DMS114 treated with DMSO at 0.1 percent for 48 hours (cell line): ENCODE data around the gene ADRA1B.
"Not testable (repeated sequence)": the region's sequence is repeated elsewhere in the genome, so short reads cannot be mapped to it uniquely, and the experiment has no call there.

Source experiments
- DNase-seq: peaks from one replicate; lab custom pipeline; 2025; ENCODE audit not compliant: unreplicated experiment; lab: John Stamatoyannopoulos, UW

The ADRA1B gene

GRCh38 chr5:159965031-159965837 lies 49.0 kb downstream of the ADRA1B start:
- no peak for DNase-seq

GRCh38 chr5:159965838-159966128 lies 49.5 kb downstream of the ADRA1B start:
- not testable (repeated sequence) for DNase-seq

DNA sequence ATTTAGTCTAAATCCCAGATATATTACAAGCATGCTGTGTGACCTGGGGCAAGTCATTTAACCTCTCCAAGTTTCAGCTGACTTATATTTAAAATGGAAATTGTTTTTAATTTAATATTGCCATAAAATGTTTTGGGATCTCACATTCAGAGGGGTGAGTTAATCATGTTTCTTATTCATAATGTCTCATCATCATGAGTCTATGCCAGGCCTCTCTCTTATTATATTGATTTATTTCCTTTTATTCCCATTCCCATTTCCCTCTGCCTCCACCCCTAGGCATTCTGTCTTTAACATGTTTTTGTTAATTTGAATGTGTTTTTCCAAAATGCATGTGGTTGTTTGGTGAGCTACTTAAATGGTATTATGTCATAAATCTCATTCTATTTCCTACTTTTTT lies 53.7 kb downstream of the ADRA1B start:
- no peak for DNase-seq

DNA sequence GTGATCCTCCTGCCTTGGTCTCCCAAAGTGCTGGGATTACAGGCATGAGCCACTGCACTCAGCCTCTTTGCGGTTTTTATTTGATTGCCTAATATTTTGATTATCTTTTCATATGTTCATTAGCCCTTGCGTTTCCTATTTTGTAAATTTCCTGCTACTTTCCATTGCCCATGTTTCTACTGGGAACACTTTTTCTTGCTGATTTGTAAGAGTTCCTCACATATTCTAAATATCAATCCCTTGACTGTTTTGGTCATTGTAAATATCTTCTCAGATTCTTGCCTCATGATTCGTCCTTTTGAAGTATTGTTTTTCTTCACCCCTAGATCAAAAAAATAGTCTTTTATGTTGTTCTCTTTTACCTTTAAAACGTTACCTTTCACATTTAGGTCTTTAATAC lies 54.8 kb downstream of the ADRA1B start:
- no peak for DNase-seq

DNA sequence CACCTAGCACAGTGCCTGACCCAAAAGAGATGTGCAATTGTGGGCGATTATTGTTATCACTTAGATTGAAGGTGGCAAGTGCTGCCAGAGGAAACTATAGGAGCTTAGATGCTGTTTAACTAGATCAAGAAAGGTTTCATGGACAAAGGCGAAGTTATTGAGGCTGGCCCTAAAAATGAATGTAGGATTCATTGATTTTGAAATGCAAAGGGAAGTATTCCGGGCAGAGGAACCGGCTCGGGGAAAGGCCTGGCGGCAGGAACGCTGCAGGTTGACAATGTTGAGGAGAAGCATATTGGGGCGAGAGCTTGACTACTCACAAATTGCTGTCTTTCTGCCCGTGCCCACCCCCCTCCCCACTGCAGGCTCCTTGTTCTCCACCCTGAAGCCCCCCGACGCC lies 55.2 kb downstream of the ADRA1B start:
- no peak for DNase-seq

DNA sequence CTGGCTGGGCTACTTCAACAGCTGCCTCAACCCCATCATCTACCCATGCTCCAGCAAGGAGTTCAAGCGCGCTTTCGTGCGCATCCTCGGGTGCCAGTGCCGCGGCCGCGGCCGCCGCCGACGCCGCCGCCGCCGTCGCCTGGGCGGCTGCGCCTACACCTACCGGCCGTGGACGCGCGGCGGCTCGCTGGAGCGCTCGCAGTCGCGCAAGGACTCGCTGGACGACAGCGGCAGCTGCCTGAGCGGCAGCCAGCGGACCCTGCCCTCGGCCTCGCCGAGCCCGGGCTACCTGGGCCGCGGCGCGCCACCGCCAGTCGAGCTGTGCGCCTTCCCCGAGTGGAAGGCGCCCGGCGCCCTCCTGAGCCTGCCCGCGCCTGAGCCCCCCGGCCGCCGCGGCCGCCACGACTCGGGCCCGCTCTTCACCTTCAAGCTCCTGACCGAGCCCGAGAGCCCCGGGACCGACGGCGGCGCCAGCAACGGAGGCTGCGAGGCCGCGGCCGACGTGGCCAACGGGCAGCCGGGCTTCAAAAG lies 55.7 kb downstream of the ADRA1B start:
- DNase-seq: no peak

- DNase-seq: no peak
Observed at GRCh38 chr5:159972538-159973362, 56.5 kb downstream of the ADRA1B start.

DNA sequence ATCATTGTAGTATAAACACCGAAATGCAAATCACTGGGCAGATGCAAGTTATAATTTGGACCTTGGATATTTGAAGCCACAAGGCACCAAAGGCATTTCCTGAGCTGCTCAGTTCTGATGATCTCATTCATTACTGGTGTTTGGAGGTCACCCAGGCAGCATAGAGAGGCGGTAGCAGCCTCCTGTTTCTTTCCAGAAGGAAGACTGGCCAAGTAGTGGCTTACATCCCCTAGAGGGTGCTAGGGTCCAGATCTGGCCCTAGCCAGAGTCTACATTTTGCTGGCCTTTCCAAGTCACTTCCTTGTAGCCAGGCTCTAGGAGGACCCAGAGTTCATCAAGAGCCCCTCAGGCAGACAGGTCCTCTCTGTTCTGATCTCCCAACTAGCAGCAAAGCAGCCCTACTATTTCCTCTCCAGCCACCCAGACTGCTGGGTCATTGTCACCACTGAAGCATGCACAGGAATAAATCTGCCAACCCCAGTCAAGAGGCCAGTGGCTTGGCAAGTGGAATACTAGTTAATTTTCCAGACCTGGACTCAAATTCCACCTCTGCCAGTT lies 59.3 kb downstream of the ADRA1B start:
- no peak for DNase-seq

DNA sequence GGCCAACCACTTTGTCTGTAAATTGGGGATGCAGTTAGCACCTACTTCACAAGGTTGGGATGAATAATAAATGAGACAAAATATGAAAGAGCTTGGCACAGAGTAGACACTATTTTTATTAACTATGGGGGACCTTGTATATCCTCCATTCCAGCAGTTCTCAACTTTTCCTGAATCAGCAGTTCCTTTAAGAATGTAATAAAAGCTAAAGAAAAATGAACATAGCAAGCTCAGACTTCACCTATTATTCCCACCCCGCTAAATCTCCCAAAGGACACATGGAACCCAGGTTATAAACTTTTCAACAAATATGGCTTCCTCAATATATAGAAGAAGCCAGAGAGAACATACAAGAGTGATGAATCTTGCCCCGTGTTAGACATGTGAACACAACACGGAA lies 60.6 kb downstream of the ADRA1B start:
- no peak for DNase-seq

- DNase-seq: no peak
Observed at GRCh38 chr5:159978358-159978757, 62.1 kb downstream of the ADRA1B start.

- DNase-seq: no peak
Observed at GRCh38 chr5:159982421-159983173, 66.3 kb downstream of the ADRA1B start.

DNA sequence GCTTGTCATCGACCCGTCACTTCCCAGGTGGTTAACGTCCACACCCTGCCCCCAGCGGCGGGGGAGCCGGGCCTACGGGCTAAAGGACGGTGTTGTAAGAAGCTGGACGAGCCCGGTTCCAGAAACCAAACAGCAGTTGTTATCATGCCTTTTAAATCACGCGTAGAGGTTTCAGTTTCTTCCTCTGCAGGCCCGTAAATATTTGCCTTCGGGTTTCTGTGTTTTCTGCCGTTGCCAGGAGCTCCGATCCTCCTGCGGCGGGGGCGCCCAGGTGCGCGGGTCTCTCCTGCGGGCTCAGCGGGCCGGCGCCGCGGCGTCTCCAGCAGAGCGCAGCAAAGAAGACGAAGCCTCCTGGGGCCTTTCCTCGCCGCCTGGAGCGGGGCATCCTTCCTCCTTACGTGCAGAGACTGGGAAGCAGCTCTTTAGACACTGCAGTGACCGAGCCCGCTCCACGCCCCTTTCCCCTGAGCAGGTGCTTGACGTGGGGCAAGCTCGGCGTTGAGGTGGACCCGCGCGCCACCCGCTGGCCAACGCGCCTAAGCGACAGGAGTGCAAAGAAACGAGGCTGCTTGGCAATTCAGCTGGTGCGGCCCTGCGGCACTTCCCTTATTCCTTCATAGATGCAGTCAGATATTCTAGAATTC lies 70.9 kb downstream of the ADRA1B start:
- DNase-seq: peak; percentile 48

DNA sequence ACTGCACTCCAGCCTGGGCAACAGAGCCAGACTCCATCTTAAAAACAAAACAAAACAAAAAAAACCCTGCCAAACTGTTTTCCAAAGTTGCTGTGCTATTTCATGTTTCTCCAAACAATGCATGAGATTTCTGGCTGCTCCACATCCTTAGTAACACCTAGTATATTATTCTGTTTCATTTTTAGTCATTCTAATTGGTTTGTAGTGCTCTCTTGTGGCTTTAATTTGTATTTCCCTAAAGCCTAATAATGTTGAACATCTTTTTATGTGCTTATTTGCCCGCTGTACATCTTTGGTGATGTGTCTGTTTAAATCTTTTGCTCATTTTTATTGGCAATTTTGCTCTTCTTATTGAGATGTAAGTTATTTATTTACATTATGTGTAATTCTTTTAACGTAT lies 74.2 kb downstream of the ADRA1B start:
- peak; percentile 8 for DNase-seq

DNA sequence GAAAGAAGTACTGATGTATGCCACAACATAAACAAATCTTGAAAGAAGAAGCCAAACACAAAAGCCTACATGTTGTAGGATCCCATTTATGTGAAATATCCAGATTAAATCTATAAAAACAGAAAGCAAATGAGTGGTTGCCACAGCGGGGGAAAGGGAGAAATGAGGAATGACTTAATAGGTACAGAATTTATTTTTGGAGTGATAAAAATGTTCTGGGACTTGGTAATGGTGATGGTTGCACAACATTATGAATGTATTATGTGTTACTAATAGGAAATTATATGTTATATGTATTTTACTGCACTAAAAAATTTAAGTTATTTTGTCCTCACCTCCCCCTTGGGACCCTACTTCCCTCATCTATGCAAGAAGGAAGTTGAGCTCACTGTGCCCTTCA lies 76.3 kb downstream of the ADRA1B start:
- no peak for DNase-seq

DNA sequence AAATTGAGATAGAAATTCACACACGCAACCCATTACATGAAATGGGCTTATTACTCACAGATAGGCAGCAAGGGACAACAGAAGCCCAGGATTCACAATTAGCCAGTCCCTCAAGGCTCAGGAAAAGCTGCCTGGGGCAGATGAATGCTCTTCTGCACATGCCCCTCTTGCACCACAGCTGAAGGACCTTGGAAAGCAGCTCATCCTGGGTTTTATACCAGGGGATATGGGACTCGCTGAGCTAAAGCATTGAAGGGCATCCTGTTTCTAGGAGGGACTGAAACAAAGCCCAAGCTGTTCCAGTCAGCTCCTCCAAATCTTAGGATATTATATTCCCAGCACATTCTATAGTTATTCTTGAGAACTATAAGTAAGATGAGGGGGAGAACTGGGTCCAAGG lies 76.9 kb downstream of the ADRA1B start:
- DNase-seq: no peak

DNA sequence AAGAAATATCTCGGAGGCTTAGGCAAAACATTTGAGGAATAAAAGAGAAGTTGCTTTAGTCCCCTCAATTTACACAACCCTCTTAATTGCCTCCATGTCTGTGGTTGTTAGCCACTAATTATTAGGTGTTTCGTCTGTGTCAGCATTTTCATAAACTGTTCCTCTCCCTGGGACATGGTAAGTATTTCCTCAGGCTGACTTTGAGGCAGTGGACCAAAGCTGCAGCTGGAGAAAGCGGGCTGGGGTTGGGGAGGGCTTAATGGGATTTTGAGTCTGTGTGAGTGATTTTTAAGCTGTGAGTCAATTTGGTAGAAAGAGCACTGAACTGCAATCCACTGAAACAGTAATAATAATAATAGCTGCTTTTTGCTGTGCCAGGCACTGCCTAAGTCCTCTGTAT lies 79.6 kb downstream of the ADRA1B start:
- no peak for DNase-seq

DNA sequence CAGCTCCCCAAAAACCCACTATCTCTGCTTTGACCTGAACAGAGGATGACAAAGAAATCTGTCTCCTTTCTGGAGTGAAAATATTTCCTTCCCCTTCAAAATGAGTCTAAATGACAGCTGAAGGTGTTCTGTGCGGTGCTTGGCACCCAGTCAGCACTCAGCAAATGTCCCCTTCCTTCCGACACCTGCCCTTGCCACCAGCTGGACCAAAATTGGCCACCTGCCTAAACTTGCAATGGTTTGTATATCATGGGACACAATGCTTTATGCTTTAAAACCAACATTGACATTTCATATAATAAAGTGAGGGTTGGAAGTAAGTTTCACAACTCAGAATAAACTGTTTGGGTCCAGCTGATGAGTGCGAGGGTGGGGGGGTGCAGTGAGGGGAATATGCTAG lies 85.2 kb downstream of the ADRA1B start:
- DNase-seq: no peak

DNA sequence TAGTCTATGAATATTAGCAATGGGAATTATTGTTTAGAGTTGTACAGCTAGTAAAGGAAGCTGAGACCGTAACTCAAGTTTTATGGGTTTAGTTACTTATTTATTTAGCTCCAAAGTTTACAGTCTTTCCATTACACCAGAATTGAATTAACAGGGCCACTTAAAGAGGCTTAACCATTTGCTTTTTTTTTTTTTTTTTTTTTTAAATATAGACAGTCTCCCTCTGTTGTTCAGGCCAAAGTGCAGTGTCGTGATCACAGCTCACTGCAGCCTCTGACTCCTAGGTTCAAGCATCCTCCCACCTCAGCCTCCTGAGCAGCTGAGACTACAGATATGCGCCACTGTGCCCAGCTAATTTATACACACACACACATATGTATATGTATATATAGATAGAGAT lies 91.2 kb downstream of the ADRA1B start:
- DNase-seq: no peak

- DNase-seq: not testable (repeated sequence)
Observed at GRCh38 chr5:160008529-160008876, 92.2 kb downstream of the ADRA1B start.

DNA sequence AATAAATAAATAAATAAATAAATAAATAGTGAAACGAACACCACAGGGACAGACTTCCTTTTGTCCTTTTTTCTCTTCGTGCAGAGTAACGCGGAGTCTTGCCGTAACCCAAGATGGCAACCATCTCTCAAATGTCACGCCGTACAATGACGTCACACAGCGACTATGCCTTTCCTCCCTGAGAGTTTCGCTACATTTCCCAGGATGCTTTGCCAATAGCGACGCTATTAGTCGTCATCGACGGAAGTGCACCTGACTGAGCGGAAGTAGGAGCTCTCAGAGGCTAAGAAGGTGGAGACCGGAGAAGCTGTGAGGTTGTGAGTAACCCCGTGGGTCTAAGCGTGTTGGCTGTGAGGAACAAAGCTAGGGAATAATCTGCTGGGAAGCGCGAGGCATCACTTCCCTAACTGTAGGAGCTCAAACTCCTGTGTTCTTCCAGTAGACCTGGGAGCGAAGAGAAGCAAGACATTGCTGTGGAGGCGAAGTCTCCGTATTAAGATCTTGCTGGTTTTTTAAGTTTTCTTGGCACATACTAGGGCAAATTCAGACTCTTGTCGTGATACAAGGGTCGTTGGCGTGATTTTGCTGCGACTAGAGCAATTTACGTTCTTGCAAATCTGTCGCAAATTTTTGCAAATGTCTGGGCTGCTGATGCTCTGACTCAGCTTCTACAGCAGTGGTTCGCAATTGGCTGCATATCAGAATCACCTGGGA lies 92.8 kb downstream of the ADRA1B start, which contains the start of gene TTC1:
Gene TTC1 (plus strand): TSS at position 263 of the 714 bp plus-strand sequence. CDS start 1,390 bp downstream, outside the sequence.
- peak; percentile 98 for DNase-seq
